Measurements from ENCODE around the gene CREB5.
A peak's percentile ranks its signal among the peaks of the same experiment; 100 is the strongest.

Gene CREB5

DNA sequence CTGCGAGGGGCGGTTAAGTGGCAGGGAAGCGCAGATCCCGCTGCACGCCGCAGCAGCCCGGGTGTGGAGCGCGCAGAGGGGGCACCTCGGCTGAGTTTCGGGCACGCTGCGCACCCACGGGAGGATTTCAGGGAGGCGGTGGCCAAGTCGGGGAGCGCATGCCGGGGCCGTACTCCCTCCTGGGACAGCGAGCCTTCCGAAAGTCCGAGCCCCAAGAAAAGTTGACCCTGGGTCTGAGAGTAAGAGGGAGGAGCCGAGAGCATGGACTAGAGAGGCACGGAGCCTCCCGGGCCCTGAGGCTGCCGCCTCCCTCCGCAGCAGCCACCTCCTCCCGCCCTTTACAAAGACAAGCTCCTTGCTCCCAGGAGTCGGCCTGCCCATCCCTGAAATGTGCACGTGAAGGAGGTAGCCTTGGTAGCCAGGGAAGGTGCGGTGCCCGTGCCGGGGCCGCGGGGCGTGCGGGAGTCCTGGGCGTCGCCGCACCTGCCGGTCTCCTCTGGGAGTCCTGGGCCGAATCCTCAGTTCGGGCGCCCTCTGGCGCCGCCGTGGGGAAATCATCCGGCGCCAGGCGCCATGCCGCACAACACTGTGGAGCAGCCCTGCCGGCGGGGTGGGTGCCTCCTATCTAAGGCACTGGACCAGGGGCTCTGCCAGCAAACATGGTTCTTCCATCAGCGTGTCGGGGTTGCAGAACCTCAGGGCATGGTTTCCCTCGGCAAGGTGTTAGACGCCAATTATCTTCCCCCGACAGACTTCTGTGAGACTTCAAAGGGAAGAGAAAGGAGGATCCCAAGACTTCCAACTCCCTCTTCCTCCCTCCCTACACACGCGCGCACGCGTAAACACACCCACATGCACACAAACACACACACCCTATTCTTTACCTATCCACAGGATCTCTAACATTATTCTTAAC is 441.8 kb downstream of the CREB5 start:
- DNase-seq (ENCODE audit: low read depth in 2 of 2), result peak; percentile 57 to 59

GRCh38 chr7:28854750-28855074 is 442.4 kb downstream of the CREB5 start:
- DNase-seq (ENCODE audit: low read depth in 2 of 2), result no peak

GRCh38 chr7:28855538-28856217 is 443.4 kb downstream of the CREB5 start:
- no peak for DNase-seq (ENCODE audit: low read depth in 2 of 2)

- no peak for DNase-seq (ENCODE audit: low read depth in 2 of 2)
These were observed 444.3 kb downstream of the CREB5 start for GRCh38 chr7:28856656-28857055.

GRCh38 chr7:28858206-28858605 is 445.9 kb downstream of the CREB5 start:
- DNase-seq (ENCODE audit: low read depth in 2 of 2), result no peak

GRCh38 chr7:28858895-28859294 is 446.6 kb downstream of the CREB5 start:
- DNase-seq (ENCODE audit: low read depth in 2 of 2), result no peak

DNA sequence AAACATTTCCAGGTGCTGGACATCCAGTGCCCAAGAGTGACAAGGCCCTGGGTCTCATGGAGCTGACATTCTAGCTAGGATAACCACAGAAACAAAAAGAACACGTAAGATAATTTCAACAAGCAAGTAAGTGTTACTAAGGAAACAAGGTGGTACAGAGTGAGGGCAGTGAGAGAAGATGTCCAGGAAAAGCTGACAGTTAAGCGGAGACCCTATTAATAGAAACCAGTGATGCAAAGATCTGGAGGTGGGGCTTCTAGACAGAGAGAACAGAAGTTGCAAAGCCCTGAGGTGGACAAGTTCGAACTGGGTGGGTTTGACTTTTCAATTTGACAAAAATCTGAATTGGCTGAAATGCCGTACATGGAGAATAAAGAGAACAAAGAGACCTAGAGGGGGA is 449.5 kb downstream of the CREB5 start:
- DNase-seq (ENCODE audit: low read depth in 2 of 2), result no peak

- DNase-seq (ENCODE audit: low read depth in 2 of 2), result no peak
These were observed 450.4 kb downstream of the CREB5 start for GRCh38 chr7:28862595-28863272.

DNA sequence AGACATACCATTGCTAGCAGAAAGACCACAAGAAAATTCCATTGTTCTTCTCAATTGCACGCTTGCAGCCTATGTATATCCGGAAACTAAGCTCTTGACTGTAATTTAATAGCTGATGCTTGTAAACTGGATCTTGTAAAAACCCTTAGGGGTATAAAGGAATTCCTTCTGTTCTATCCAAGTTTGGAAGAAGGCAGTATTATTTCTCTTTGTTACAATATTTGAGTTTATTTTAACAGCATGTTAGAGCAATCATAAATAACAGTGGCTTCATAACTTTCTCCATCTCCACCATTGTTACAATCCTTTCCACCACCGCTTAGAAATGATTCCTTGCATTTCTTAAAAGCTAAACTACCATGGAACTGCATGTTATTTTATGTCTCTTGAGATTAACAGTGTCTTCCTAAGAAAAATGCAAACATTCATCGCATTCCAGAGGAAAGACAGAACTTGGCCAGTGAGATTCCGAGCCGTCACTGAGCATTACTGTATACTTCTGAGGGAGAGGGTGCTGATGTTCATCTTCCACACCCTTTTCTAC is 453.4 kb downstream of the CREB5 start:
- no peak for DNase-seq (ENCODE audit: low read depth in 2 of 2)

GRCh38 chr7:28868712-28869111 is 456.4 kb downstream of the CREB5 start:
- DNase-seq (ENCODE audit: low read depth in 2 of 2), result no peak

DNA sequence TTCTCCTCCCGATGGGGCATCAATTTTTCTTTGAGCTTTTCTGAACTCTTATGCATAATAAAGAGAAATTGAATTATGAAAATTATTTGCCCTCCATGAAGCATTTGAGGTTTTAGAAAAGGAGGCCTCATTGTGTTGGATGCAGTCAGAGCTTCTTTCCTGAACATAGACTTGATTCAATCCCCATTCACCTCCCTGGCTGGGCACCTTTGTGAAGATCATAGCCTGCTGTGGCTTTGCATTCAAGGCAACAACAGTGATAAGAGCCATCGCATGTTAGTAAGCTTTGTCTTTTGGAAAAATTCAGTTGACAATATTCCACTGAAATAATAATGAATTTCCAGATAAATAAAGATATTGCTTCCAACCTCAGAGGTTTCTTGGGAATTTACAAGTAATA is 458.8 kb downstream of the CREB5 start:
- no peak for DNase-seq (ENCODE audit: low read depth in 2 of 2)

- no peak for DNase-seq (ENCODE audit: low read depth in 2 of 2)
These were observed 459.3 kb downstream of the CREB5 start for GRCh38 chr7:28871631-28872030.

- no peak for DNase-seq (ENCODE audit: low read depth in 2 of 2)
These were observed 459.9 kb downstream of the CREB5 start for GRCh38 chr7:28872226-28872625.

DNA sequence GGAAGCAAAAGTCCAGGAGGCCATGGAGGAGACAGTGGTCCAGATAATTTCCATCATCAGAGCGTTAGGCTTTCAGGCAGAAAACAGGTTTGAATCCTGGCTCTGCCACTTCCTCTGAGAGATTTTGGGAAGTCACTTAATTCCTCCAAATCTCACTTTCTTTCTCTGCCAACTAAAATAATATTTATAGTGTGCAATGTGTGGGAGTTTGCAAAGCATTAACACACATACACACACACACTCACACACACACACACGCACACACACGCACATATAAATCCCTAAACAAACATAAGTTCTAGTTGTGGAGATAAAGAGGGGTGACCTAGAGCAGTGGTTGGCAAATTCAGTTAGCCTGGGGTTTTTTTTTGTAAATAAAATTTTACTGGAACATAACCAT is 461.0 kb downstream of the CREB5 start:
- no peak for DNase-seq (ENCODE audit: low read depth in 2 of 2)

GRCh38 chr7:28874001-28874400 is 461.7 kb downstream of the CREB5 start:
- DNase-seq (ENCODE audit: low read depth in 2 of 2), result no peak
